Upper lobe of left lung (tissue), 4 donors: ENCODE measurements around the gene TNFRSF21.

Experiments
- CTCF ChIP-seq, 6 experiments: fragments of 450-650 bp in 4 of 6; fragments of 200-600 bp in 2 of 6; sonication (generic) in 2 of 6; IDR thresholded peaks; one replicate each; pipeline ENCODE4 v1.5.1; 2016 to 2019; ENCODE audit warnings: antibody characterized with exemption in 6 of 6
- POLR2AphosphoS5 ChIP-seq, 2 donors: sonication (generic); formaldehyde crosslinking; IDR thresholded peaks; one replicate each; pipeline ENCODE4 v1.5.1; 2017; ENCODE audit warnings: antibody characterized with exemption in 2 of 2

GRCh38 chr6:47358440-47359225, 48.9 kb upstream of the TNFRSF21 start:
- TF ChIP-seq CTCF (IDR thresholded peaks at IDR 0.05): no peak
- no peak for TF ChIP-seq POLR2AphosphoS5 (IDR thresholded peaks at IDR 0.05)
